OCI-LY3 (cell line): ENCODE results near the gene SCD5.

Experiments
- H2AFZ ChIP-seq: fragments of 200-600, 300-600 bp; shearing (Covaris generic); 2 replicates; pipeline ENCODE4 v1.6.0; 2014; ENCODE audit warnings: antibody characterized with exemption, low read depth, low read length
- H3K27ac ChIP-seq: fragments of 200-600, 300-600 bp; sonication (generic); 2 replicates; pipeline ENCODE4 v1.5.1; 2014; ENCODE audit warnings: mild to moderate bottlenecking, low read length, moderate library complexity, mixed read lengths
- H3K27me3 ChIP-seq: fragments of 200-600, 300-600 bp; sonication (generic); 2 replicates; pipeline ENCODE4 v1.6.1; 2014; ENCODE audit warnings: low read depth, low read length, mixed read lengths
- H3K36me3 ChIP-seq: fragments of 200-600, 300-600 bp; sonication (generic); replicated peaks from 2 replicates; pipeline ENCODE3; 2014; ENCODE audit warnings: low read depth, low read length, mixed read lengths
- H3K4me1 ChIP-seq: fragments of 300-600, 200-600 bp; sonication (generic); 2 replicates; pipeline ENCODE4 v1.6.1; 2014; ENCODE audit warnings: low read length, mixed read lengths
- H3K4me2 ChIP-seq: fragments of 200-600, 300-600 bp; sonication (generic); 2 replicates; pipeline ENCODE4 v1.6.1; 2014; ENCODE audit warnings: low read length, mixed read lengths
- H3K4me3 ChIP-seq: fragments of 300-600, 200-600 bp; sonication (generic); 2 replicates; pipeline ENCODE4 v1.5.1; 2014; ENCODE audit warnings: antibody characterized with exemption, mild to moderate bottlenecking, low read length, moderate library complexity
- H3K79me2 ChIP-seq: fragments of 300-600, 200-600 bp; shearing (Covaris generic); 2 replicates; pipeline ENCODE4 v1.6.1; 2014; ENCODE audit warnings: mild to moderate bottlenecking, low read length, mixed read lengths
- H3K9ac ChIP-seq: fragments of 300-600, 200-600 bp; shearing (Covaris generic); 2 replicates; pipeline ENCODE4 v1.6.0; 2014; ENCODE audit warnings: mild to moderate bottlenecking, low read length, moderate library complexity
- H3K9me3 ChIP-seq: fragments of 200-600, 300-600 bp; shearing (Covaris generic); 2 replicates; pipeline ENCODE4 v1.6.1; 2014; ENCODE audit warnings: low read length, mixed read lengths; ENCODE audit not compliant: insufficient read depth
- H4K20me1 ChIP-seq: fragments of 200-600, 300-600 bp; sonication (generic); 2 replicates; pipeline ENCODE4 v1.6.1; 2016; ENCODE audit warnings: low read length, mixed read lengths; ENCODE audit not compliant: insufficient read depth
- EZH2phosphoT487 ChIP-seq: fragments of 200-600 bp; shearing (Covaris generic); IDR thresholded peaks from 2 replicates; pipeline ENCODE4 v1.6.1; 2018; ENCODE audit warnings: antibody characterized with exemption, mixed run types, low read depth
- TF ChIP-seq, protein P1 (sequence below): fragments of 200-600, 300-600 bp; sonication (generic); IDR thresholded peaks from 2 replicates; pipeline ENCODE4 v1.5.1; 2014; ENCODE audit warnings: antibody characterized with exemption, low read length, low read depth

The SCD5 gene

DNA sequence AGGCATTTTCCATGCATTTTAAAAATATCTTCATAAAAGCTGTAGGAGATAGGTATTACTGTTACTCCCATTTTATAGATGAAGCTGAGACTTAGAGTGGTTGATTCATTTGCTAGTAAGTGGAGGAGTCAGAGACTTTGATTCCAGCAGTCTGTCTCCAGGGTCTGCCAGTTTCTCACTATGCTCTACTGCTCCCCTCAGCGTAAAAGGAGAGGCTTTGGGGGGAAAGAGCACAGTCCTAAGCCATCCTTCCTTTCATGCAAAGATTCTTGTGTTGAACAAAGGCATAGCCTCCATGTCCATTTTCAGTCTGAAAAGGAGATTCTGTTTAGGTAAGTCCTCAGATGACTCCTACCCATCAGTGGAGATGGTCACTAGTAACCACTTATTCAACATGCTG lies 119.1 kb downstream of the SCD5 start:
- H3K9me3 ChIP-seq, result no peaks in the 10 kb centered on the region
- no peaks in the 10 kb centered on the region for H3K36me3 ChIP-seq
- H3K4me1 ChIP-seq, result no peaks in the 10 kb centered on the region
- H3K4me3 ChIP-seq, result no peak overlapping the region
- no peaks in the 10 kb centered on the region for H3K27me3 ChIP-seq
- no peak overlapping the region for H3K4me2 ChIP-seq
- no peak overlapping the region for H3K27ac ChIP-seq
- no peak overlapping the region for H3K9ac ChIP-seq
- H2AFZ ChIP-seq, result no peak overlapping the region
- TF ChIP-seq, protein P1, sequence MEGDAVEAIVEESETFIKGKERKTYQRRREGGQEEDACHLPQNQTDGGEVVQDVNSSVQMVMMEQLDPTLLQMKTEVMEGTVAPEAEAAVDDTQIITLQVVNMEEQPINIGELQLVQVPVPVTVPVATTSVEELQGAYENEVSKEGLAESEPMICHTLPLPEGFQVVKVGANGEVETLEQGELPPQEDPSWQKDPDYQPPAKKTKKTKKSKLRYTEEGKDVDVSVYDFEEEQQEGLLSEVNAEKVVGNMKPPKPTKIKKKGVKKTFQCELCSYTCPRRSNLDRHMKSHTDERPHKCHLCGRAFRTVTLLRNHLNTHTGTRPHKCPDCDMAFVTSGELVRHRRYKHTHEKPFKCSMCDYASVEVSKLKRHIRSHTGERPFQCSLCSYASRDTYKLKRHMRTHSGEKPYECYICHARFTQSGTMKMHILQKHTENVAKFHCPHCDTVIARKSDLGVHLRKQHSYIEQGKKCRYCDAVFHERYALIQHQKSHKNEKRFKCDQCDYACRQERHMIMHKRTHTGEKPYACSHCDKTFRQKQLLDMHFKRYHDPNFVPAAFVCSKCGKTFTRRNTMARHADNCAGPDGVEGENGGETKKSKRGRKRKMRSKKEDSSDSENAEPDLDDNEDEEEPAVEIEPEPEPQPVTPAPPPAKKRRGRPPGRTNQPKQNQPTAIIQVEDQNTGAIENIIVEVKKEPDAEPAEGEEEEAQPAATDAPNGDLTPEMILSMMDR, result no peak
- no peak for TF ChIP-seq EZH2phosphoT487
- H3K79me2 ChIP-seq, result no peaks in the 10 kb centered on the region
- no peaks in the 10 kb centered on the region for H4K20me1 ChIP-seq

DNA sequence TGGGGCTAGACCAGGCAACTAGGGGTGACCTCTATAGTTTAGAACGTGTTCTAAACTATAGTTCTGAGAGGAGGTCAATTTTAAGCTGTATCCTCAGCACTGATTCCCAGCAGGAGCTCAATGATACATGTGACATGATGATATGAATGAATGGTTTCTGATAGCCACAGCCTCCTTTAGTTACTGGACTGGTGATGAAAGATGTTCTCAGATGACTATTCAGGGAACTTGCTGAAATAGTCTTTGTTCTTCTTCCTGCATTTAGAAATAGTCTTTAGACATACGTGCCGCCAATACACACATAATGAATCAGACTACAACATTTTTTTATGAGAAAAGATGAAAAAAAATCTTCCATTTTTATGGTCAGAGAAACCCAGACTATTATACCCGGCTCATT lies 120.5 kb downstream of the SCD5 start:
- Histone ChIP-seq H3K9ac (no peak overlapping the region), H3K9me3 (no peaks in the 10 kb centered on the region), H3K79me2 (no peaks in the 10 kb centered on the region), H3K27me3 (no peaks in the 10 kb centered on the region), H3K4me2 (no peak overlapping the region), H3K4me1 (no peaks in the 10 kb centered on the region), H4K20me1 (no peaks in the 10 kb centered on the region), H3K4me3 (no peak overlapping the region), H3K27ac (no peak overlapping the region), H3K36me3 (no peaks in the 10 kb centered on the region), H2AFZ (no peak overlapping the region)
- TF ChIP-seq EZH2phosphoT487, result no peak
- TF ChIP-seq, protein P1, result no peak

DNA sequence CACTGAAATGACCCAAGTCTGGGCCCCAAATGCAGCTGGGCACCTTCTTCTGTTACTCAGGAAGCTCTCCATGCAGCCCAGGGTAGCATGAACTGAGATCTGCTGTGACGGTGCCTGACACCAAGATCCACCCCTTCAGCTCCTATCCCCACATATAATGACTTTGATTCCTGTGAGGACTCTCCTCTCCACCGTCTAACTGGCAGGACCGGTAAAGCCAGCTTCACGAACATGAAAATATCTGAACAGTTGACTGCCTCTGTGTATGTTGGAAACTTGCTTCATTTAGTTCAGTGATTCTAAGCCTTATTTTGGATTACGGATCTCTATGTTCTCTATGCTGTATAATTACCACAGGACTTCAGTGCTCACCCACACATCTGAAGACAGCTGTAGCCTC lies 121.3 kb downstream of the SCD5 start:
- no peak for TF ChIP-seq EZH2phosphoT487
- TF ChIP-seq, protein P1, result no peak
- no peak overlapping the region for H2AFZ ChIP-seq
- no peaks in the 10 kb centered on the region for H3K79me2 ChIP-seq
- H3K4me1 ChIP-seq, result no peaks in the 10 kb centered on the region
- no peaks in the 10 kb centered on the region for H3K36me3 ChIP-seq
- H4K20me1 ChIP-seq, result no peaks in the 10 kb centered on the region
- H3K4me3 ChIP-seq, result no peak overlapping the region
- H3K4me2 ChIP-seq, result no peak overlapping the region
- H3K9me3 ChIP-seq, result no peaks in the 10 kb centered on the region
- H3K27me3 ChIP-seq, result no peaks in the 10 kb centered on the region
- no peak overlapping the region for H3K9ac ChIP-seq
- H3K27ac ChIP-seq, result no peak overlapping the region

DNA sequence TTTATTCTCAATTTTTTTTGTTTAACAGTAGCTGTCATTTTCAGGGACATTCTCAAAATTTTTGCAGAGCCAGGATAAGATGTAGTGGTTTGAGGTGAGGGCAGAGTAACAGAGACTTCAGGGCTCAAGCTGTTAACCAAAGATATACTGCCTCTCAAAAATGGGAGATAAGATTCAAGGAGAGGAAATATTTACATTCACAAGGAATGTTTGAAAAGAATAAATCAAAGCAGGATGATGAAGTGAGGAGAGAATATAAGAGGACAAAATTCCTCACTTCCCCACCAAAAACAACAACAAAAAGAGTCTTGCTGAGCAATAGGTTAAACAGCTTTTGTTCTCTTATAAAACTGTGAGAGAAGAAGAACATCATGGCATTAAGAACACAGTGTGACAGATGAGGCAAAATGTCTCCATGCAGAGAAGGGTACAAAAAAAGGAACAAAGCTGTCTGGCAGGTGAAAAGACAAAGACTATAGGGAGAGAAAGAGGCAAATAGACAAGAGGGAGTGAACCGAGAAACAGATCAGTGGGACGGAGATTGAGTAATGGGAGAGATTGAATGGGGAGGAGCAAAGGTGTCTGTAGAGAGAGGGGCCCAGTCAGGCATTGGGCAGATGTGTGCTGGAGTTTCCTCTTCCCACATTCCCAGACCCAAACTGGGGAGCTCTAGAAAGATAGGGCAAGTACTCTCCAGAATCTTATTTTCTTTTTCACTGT lies 130.7 kb downstream of the SCD5 start:
- Histone ChIP-seq H3K79me2 (no peaks in the 10 kb centered on the region), H3K4me3 (no peak overlapping the region), H2AFZ (no peak overlapping the region), H3K9ac (no peak overlapping the region), H3K4me1 (no peaks in the 10 kb centered on the region), H3K27me3 (no peaks in the 10 kb centered on the region), H3K4me2 (no peak overlapping the region), H3K9me3 (peaks cover 6% of the 10 kb centered on the region; the same call in 1 of the 2 replicates), H4K20me1 (no peaks in the 10 kb centered on the region), H3K36me3 (no peaks in the 10 kb centered on the region), H3K27ac (no peak overlapping the region)
- no peak for TF ChIP-seq EZH2phosphoT487
- TF ChIP-seq, protein P1, result no peak
